HepG2 (cell line): Measurements from ENCODE around the gene SEMA4B. TPM values are rescaled to one million over a fixed set of nuclear protein-coding genes. Genes with fewer than 3 reads are reported as not detected.

Experiments used
- ATAC-seq: fragments of 200-7000 bp; cut with Tn5 transposase; 3 replicates; pipeline ENCODE4 v1.9.1; 2020; ENCODE audit warnings: mild to moderate bottlenecking, moderate library complexity
- BruUV-seq: library from RNA; stranded (reverse); fragments of 400-500 nt; replicated peaks from 2 replicates; lab custom pipeline; 2021; lab: Mats Ljungman, UMichigan
- CTCF ChIA-PET: fragments of 300-600 bp; formaldehyde crosslinking; extraction: SDS; loops from one replicate; lab custom pipeline; 2021; ENCODE audit warnings: low total read pairs, inconsistent platforms, low intra/inter-chr PET ratio; lab: Yijun Ruan, JAX
- POLR2A ChIA-PET: fragments of 350-600 bp; sonication (Branson Sonifier 250); formaldehyde crosslinking; loops from one replicate; lab custom pipeline; 2020; ENCODE audit warnings: antibody characterized with exemption, inconsistent platforms; lab: Yijun Ruan, JAX
- DNase-seq: peaks from one replicate; pipeline ENCODE4 v3.0.0-alpha.2; 2015; ENCODE audit warnings: low spot score
- FAIRE-seq: peaks from 3 replicates; lab custom pipeline; 2011; peaks lifted over from hg19 to GRCh38; lab: Jason Lieb, UNC
- H2AFZ ChIP-seq: one replicate; pipeline ENCODE4 v1.6.1; 2011; ENCODE audit warnings: low read length, inconsistent platforms
- H3K27ac ChIP-seq: fragments of 300-600 bp; 3 replicates; pipeline ENCODE4 v1.8.0; 2011; ENCODE audit warnings: mixed run types, mild to moderate bottlenecking, mixed read lengths, low read length, inconsistent platforms; ENCODE audit not compliant: insufficient read depth; ENCODE audit errors: extremely low read length
- H3K27me3 ChIP-seq, 2 experiments: fragments of 200-600 bp in 1 of 2; 2 replicates in 1 of 2; 3 replicates in 1 of 2; pipeline versions ENCODE4 v1.6.0 to v1.8.0; 2011; ENCODE audit warnings: low read length in 2 of 2, mild to moderate bottlenecking in 2 of 2, moderate library complexity in 2 of 2, inconsistent platforms in 1 of 2; ENCODE audit not compliant: insufficient read depth in 2 of 2, control insufficient read depth in 1 of 2
- H3K36me3 ChIP-seq, 2 experiments: fragments of 200-600 bp in 1 of 2; replicated peaks in 1 of 2; 2 replicates in 1 of 2; 3 replicates in 1 of 2; pipeline versions ENCODE4 v1.5.1 to v1.8.0; 2011; ENCODE audit warnings: low read length in 2 of 2, inconsistent platforms in 1 of 2; ENCODE audit not compliant: insufficient read depth in 2 of 2, control insufficient read depth in 1 of 2
- H3K4me1 ChIP-seq: 2 replicates; pipeline ENCODE4 v1.5.1; 2012; ENCODE audit warnings: low read length, inconsistent platforms; ENCODE audit not compliant: insufficient read depth
- H3K4me2 ChIP-seq: 2 replicates; pipeline ENCODE4 v1.6.0; 2011; ENCODE audit warnings: low read depth, low read length, inconsistent platforms
- H3K4me3 ChIP-seq, 3 experiments: fragments of 200-600 bp in 1 of 3; sonication (generic), shearing (Covaris generic) in 1 of 3; replicated peaks in 1 of 3; 2 replicates each; pipeline ENCODE4 v1.5.1; 2011 to 2016; ENCODE audit warnings: low read length in 3 of 3, inconsistent platforms in 2 of 3, low read depth in 2 of 3, mild to moderate bottlenecking in 2 of 3, control low read depth in 1 of 3, mixed read lengths in 1 of 3; ENCODE audit not compliant: insufficient read depth in 1 of 3
- H3K79me2 ChIP-seq: one replicate; pipeline ENCODE4 v1.6.1; 2011; ENCODE audit warnings: low read length, inconsistent platforms; ENCODE audit not compliant: insufficient read depth
- H3K9ac ChIP-seq: 2 replicates; pipeline ENCODE4 v1.6.0; 2011; ENCODE audit warnings: mild to moderate bottlenecking, low read depth, low read length, inconsistent platforms; ENCODE audit not compliant: insufficient read depth
- H3K9me3 ChIP-seq: 2 replicates; pipeline ENCODE4 v1.5.1; 2012; ENCODE audit warnings: mild to moderate bottlenecking, low read length
- H4K20me1 ChIP-seq: 2 replicates; pipeline ENCODE4 v1.6.0; 2011; ENCODE audit warnings: inconsistent platforms, mild to moderate bottlenecking, low read length, moderate library complexity; ENCODE audit not compliant: insufficient read depth
- CBX5 ChIP-seq: sonication (generic); formaldehyde crosslinking; IDR thresholded peaks from 2 replicates; pipeline ENCODE4 v1.4.0; 2020; ENCODE audit warnings: missing genetic modification reagents, borderline replicate concordance
- CCAR2 ChIP-seq: fragments of 200-400 bp; formaldehyde crosslinking; optimal IDR thresholded peaks from 2 replicates; pipeline ENCODE3; 2018; ENCODE audit warnings: low read depth, mild to moderate bottlenecking, low read length, moderate library complexity
- CHD4 ChIP-seq: fragments of 200-600 bp; sonication (generic); IDR thresholded peaks from 2 replicates; pipeline ENCODE4 v1.7.0; 2017; ENCODE audit warnings: mild to moderate bottlenecking, low read length, borderline replicate concordance
- GATAD2A ChIP-seq: IDR thresholded peaks from 2 replicates; pipeline ENCODE4 v1.6.1; 2016
- GFI1 ChIP-seq: sonication (generic); formaldehyde crosslinking; IDR thresholded peaks from 2 replicates; pipeline ENCODE4 v1.5.0; 2020; ENCODE audit warnings: missing genetic modification reagents, mild to moderate bottlenecking, borderline replicate concordance
- HNF1A ChIP-seq, 2 experiments: sonication (generic) in 1 of 2; formaldehyde crosslinking in 1 of 2; IDR thresholded peaks; 2 replicates each; pipeline versions ENCODE4 v1.4.0 to v1.6.1; 2016 to 2020; ENCODE audit warnings: borderline replicate concordance in 1 of 2, low read depth in 1 of 2, mild to moderate bottlenecking in 1 of 2, missing genetic modification reagents in 1 of 2
- HNF4G ChIP-seq, 2 experiments: sonication (generic) in 1 of 2; formaldehyde crosslinking in 1 of 2; IDR thresholded peaks; 2 replicates each; pipeline versions ENCODE4 v1.4.0 to v1.6.1; 2011 to 2020; ENCODE audit warnings: borderline replicate concordance in 2 of 2, low read depth in 2 of 2, mild to moderate bottlenecking in 2 of 2, low read length in 1 of 2, missing genetic modification reagents in 1 of 2, moderate library complexity in 1 of 2
- SMAD9 ChIP-seq: sonication (generic); formaldehyde crosslinking; IDR thresholded peaks from 2 replicates; pipeline ENCODE4 v1.5.1; 2020; ENCODE audit warnings: mild to moderate bottlenecking, missing genetic modification reagents
- ZBTB43 ChIP-seq: sonication (generic); formaldehyde crosslinking; conservative IDR thresholded peaks from 2 replicates; pipeline ENCODE4 v1.4.0; 2020; ENCODE audit warnings: missing genetic modification reagents
- ZGPAT ChIP-seq: IDR thresholded peaks from 2 replicates; pipeline ENCODE4 v1.6.1; 2016; ENCODE audit warnings: mild to moderate bottlenecking
- ZMYM4 ChIP-seq: sonication (generic); formaldehyde crosslinking; IDR thresholded peaks from 2 replicates; pipeline ENCODE4 v1.8.1; 2023; ENCODE audit warnings: mild to moderate bottlenecking, missing genetic modification reagents
- ZNF383 ChIP-seq: sonication (generic); formaldehyde crosslinking; IDR thresholded peaks from 2 replicates; pipeline ENCODE4 v1.4.0; 2020; ENCODE audit warnings: missing genetic modification reagents, mild to moderate bottlenecking, borderline replicate concordance
- ZNF652 ChIP-seq: IDR thresholded peaks from 2 replicates; pipeline ENCODE4 v1.6.1; 2016; ENCODE audit warnings: low read depth, borderline replicate concordance
- ZSCAN20 ChIP-seq: sonication (generic); formaldehyde crosslinking; IDR thresholded peaks from 2 replicates; pipeline ENCODE4 v1.4.0; 2020; ENCODE audit warnings: missing genetic modification reagents, mild to moderate bottlenecking, borderline replicate concordance
- WGBS: methylation state at CpG from one replicate; pipeline ENCODE4 v1.1.6; 2017; ENCODE audit warnings: low lambda C conversion rate; 5-methylcytosine and 5-hydroxymethylcytosine counted together
- in situ Hi-C: cut with HindIII; loops from 2 replicates; pipeline ENCODE4 v1.10.0; 2017; ENCODE audit warnings: low pct_unique_long_range_greater_than_20kb; ENCODE audit not compliant: extremely low pct_ligation_motif_present
- intact Hi-C: fragments of 100-400 bp; cut with micrococcal nuclease; formaldehyde crosslinking; loops from one replicate; pipeline ENCODE4 v1.10.0; 2022; ENCODE audit not compliant: unreplicated experiment
- polyA plus RNA-seq, 8 experiments: library from polyadenylated mRNA; depleted of rRNA in 3 of 8; stranded (reverse) in 7 of 8; unstranded in 1 of 8; fragments of >200 nt; fragmentation: Illumina TruSeq in 4 of 8; extraction: Trizol in 4 of 8; gene quantifications; 2 replicates each; pipeline versions ENCODE4 v1.2.1 to v1.2.3, GENCODE V29; 2011 to 2016; ENCODE audit warnings: low read depth in 4 of 8, missing spikeins in 1 of 8, mixed read lengths in 1 of 8; ENCODE audit not compliant: insufficient read depth in 1 of 8
- total RNA-seq, 5 experiments: library from RNA; depleted of rRNA; stranded (reverse); fragments of >200 nt; fragmentation: Illumina TruSeq; extraction: Trizol; gene quantifications; 2 replicates each; pipeline ENCODE4 v1.2.3, GENCODE V29; 2016; ENCODE audit warnings: low read depth in 1 of 5

SEMA4B gene
- total and polyA plus RNA-seq, 2 of the 13 experiments (the other 11 are each of a cell fraction or from before 2014, with no cell fraction given) = 2.1 to 17.0 TPM

GRCh38 chr15:90191344-90191687 lies 9.8 kb upstream of the SEMA4B start (continued):
- TF ChIP-seq ZNF383 (CRISPR knock-in tag) = no peak; the same call in 1 of the 2 replicates
- no peak for TF ChIP-seq ZSCAN20
- TF ChIP-seq ZMYM4 (CRISPR knock-in tag) = no peak
- no peak for TF ChIP-seq CHD4
- no peak for TF ChIP-seq GFI1 (CRISPR knock-in tag)
- no peak for TF ChIP-seq CBX5 (CRISPR knock-in tag)

- CTCF ChIA-PET = no interaction called here
- POLR2A ChIA-PET = interaction anchor here (0.6 to 3.6 kb wide), 9 partner anchors 9 to 740 kb away, joined by 3 to 55 read pairs (median 3); partner anchors contain the start of genes CIB1, GDPGP1, SEMA4B and TTLL13
- H3K9ac ChIP-seq = peak overlapping the region; percentile 50
- TF ChIP-seq SMAD9 (CRISPR knock-in tag) (no peak), CCAR2 (no peak), GATAD2A (CRISPR knock-in tag) (peak; percentile 55; the same call in 1 of the 2 replicates), ZGPAT (CRISPR knock-in tag) (peak; percentile 38; the same call in 1 of the 2 replicates), ZBTB43 (CRISPR knock-in tag) (no peak), HNF4G (IDR thresholded peaks at IDR 0.05; ENCODE audit: borderline replicate concordance, low read depth, low read length) (peak; percentile 86), HNF4G (CRISPR knock-in tag; IDR thresholded peaks at IDR 0.05; ENCODE audit: borderline replicate concordance, low read depth) (peak; percentile 67; the same call in 1 of the 2 replicates), ZNF652 (CRISPR knock-in tag) (no peak), HNF1A (IDR thresholded peaks at IDR 0.05; ENCODE audit: low read depth) (no peak), HNF1A (CRISPR knock-in tag; IDR thresholded peaks at IDR 0.05; ENCODE audit: borderline replicate concordance) (no peak)
Measured at GRCh38 chr15:90191794-90192509, 9.2 kb upstream of the SEMA4B start.

More at GRCh38 chr15:90191794-90192509, 9.2 kb upstream of the SEMA4B start:
- Histone ChIP-seq H3K4me3 (peak overlapping the region; percentile 23 to 54 (median 31); a peak in 5 of 6 replicates), H3K79me2 (no peaks in the 10 kb centered on the region), H3K27ac (peak overlapping the region; percentile 65), H3K9me3 (no peaks in the 10 kb centered on the region), H3K36me3 (no peaks in the 10 kb centered on the region), H3K4me1 (peaks cover 42% of the 10 kb centered on the region), H2AFZ (no peak overlapping the region), H3K27me3 (no peaks in the 10 kb centered on the region), H4K20me1 (no peaks in the 10 kb centered on the region), H3K4me2 (peak overlapping the region; percentile 83)
- WGBS = 29% methylated on average over 3 of the region's 7 CpGs
- peak; percentile 88 for ATAC-seq
- in situ Hi-C loops (no loop called here), intact Hi-C loops (no loop called here)
- peak; percentile 90 for DNase-seq
- BruUV-seq = no TSS peak
- peak; percentile 70 for FAIRE-seq
